Limb (tissue), 2 donors: ENCODE data around the gene MIER3.
"Not testable (repeated sequence)": the region's sequence is repeated elsewhere in the genome, so short reads cannot be mapped to it uniquely, and the experiment has no call there.

Source experiments
- DNase-seq, 2 donors: peaks; one replicate each; pipeline ENCODE4 v3.0.0-alpha.2; 2016; ENCODE audit errors: extremely low spot score in 2 of 2

The MIER3 gene

GRCh38 chr5:56951946-56952691 lies at the start of gene MIER3:
MIER3 (minus strand) TSS chr5:56952123; CDS start chr5:56952102, 21 bp downstream.
- peak; percentile 72 to 89 for DNase-seq

- DNase-seq = no peak
Observed at GRCh38 chr5:56995596-56995995, 43.7 kb upstream of the MIER3 start.

DNA sequence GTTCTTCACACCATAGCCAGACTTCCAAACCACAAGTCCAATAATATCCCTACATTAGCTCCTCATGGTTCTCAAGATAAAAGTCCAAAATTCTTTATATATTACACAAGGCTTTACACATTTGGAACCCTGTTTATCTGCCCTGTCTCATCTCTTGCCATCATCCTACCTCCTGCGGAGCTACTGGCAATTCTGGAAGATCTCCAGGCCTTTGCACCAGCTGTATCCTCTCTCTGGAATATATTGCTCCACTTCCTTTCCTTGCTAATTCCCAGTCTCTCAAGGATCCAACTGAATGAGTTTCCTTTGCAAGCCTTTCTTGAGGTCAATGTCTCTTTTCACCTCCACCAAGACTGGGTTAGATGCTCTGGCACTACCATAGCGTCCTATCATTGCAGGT lies 41.3 kb upstream of the MIER3 start:
- no peak for DNase-seq

- no peak for DNase-seq
Observed at GRCh38 chr5:56989676-56990075, 37.8 kb upstream of the MIER3 start.

GRCh38 chr5:56988490-56988889 lies 36.6 kb upstream of the MIER3 start:
- no peak for DNase-seq

- DNase-seq = no peak
Observed at GRCh38 chr5:56987171-56987570, 35.2 kb upstream of the MIER3 start.

DNA sequence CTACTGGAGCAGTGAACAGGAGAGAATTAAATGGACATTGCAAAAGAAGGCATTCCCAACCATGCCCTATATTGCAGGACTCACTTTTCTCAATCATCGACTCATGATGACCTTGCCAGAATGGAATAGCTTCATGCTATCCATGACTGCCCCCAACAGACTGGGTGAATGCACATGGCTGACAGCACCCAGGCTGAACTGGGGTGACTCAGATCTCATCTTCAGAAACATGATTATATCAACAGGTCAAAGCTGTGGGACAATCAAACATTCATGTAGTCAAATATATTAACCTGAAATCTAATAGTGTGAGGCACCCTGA lies 34.7 kb upstream of the MIER3 start:
- no peak for DNase-seq

GRCh38 chr5:56985936-56986625 lies 34.2 kb upstream of the MIER3 start:
- DNase-seq = no peak

GRCh38 chr5:56984445-56984844 lies 32.5 kb upstream of the MIER3 start:
- no peak for DNase-seq

DNA sequence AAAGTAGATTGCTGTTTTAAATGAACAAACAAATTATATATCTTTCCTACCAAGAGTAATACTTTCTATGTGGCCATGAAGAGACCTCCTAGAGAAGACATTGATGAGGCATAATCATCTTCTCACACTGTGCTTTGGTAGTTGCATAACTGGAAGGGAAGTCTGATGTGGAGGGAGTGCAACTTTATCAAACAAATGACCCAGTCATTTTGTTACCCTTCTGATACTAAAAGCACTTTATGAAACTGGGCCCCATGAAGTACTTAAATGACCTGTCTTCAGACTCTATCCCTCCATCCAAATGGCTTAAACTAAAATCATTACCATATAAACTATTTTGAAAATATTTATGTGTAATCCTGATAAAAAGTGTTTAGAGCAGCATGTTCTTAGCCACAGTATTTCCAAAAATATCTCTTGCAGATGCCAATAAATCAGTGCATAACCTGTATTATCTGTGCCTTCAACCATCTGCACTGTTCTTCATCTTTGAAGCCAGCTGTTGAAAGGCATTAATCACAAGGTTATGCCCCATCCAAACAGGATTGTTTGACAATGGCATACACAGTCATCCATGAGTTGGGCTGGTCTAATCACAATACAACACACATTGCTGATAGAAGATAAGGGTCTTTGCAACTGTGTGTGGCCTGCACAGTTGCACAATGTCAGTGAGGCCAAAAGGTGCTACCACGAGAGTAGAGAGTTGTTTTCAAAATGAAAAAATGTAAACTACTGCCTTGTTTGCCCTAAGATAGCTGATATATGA lies 31.9 kb upstream of the MIER3 start:
- DNase-seq = no peak

DNA sequence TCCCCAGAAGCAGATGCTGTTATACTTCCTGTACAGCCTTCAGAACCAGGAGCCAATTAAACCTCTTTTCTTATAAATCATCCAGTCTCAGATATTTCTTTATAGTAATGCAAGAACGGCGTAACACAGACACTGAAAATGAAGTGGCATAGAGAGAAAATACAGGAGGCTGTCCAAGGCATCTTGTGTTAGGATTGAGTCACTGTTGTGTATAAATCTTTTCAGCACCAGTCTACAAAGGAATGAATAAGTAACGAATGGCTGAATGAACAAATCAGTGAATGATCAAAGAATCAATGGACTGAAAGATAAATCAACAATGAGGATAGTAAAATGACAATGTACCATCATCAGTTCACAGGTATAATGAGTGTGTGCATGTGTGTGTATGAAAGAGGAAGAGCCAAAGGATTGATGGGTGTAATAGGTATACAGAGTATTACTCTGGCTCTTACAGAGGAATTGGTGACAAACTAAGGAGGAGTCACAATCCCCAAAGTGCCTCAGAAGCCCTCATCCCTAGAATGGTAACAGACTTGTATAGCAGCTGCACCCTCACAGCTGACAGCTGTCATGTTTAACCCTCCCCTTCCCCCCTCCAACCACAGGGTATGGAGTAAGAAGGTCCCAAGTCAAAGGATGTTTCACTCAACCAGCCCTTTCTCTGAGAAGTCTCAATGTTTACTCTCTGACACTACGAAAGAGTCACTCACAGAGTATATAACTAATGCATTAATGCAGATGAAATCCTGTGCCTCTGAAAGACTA lies 29.8 kb upstream of the MIER3 start:
- no peak for DNase-seq

DNA sequence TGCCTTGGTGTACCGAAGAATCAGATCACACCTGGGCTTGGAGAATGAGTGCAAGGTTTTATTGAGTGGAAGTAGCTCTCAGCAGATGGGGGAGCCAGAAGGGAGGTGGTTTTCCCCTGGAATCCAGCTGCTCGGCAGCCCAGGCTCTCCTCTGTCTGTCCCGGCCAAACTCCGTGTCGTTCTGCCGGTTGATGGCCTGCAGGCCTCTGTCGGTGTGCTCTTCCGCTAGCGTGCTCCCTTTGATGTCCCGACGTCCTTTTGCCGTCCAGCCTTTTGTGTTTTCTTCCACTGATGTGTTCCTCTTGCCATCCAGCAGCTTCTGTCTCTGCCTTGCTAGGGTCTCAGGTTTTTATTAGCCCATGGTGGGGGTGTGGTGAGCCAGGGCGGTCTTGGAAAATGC lies 28.0 kb upstream of the MIER3 start:
- DNase-seq = no peak

DNA sequence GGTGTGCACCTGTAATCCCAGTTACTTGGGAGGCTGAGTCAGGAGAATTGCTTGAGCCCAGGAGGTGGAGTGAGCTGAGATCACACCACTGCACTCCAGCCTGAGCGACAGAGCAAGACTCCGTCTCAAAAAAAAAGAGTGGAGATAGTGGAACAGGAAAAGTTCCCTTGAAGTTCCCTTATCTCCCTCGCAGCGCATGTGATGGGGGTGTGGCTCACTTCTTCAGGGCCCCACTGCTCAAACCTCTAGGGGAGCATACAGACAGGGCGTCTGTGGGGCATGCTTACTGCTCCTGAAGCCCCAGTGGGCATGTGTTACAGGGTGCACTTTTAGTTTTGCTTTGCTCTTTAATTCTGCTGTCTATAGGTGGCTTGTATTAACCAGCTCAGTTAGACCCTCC lies 27.6 kb upstream of the MIER3 start:
- DNase-seq = not testable (repeated sequence)

DNA sequence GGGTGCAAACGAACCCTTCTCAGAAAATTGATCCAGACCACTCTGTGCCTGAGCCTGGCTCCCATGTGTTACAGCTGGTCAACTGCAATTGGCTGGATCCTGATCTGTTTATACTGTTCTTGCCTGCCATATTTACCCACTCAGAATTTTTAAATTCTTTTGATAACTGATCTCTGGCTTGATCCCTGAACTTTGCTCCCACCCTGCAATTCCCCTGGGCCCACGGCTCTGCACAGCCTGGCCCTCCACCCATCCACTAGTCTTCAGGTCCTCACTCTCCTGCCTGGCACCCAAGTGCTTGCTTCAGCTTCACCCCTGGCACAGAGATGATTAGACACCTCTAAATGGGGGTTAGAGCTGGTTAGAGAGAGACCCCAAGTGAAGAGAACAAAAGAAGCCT lies 25.9 kb upstream of the MIER3 start:
- DNase-seq = no peak

DNA sequence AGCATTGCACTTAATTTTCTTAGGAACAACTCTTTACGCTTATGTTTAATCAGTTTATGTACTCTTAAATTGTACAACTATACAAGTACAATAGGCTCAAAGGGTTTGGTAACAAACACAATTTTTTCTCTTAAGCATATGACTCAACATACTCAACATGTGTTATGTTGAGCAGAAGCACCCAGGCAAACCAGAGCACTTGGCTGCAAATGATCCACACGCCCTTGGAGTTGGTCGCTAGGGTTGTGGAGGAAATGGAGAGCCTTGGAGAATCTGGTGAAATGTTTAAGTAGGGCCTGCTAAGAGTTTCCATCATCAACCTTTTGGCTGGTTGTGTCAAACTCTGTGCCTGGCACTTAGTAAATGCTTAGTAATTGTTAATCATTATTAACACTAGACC lies 25.1 kb upstream of the MIER3 start:
- no peak for DNase-seq

GRCh38 chr5:56974241-56974640 lies 22.3 kb upstream of the MIER3 start:
- no peak for DNase-seq

DNA sequence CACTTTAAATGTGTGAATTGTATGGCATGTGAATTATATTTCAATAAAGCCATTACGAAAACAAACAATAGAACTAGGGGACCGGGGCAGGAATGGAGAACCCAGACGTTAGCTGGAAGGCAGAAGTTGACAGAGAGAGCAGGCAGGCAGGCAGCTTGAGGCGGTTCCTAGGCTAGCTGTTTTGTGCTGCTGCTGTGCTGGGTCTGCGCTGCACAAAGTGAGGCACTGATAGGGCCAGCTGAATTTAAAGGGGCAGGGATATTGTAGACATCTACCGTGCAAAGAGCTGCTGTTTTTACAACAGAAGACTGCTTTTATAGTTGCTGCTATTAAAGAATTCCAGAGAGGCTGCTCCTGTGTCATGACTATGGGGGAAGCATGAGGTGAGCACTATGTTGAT lies 21.6 kb upstream of the MIER3 start:
- no peak for DNase-seq

DNA sequence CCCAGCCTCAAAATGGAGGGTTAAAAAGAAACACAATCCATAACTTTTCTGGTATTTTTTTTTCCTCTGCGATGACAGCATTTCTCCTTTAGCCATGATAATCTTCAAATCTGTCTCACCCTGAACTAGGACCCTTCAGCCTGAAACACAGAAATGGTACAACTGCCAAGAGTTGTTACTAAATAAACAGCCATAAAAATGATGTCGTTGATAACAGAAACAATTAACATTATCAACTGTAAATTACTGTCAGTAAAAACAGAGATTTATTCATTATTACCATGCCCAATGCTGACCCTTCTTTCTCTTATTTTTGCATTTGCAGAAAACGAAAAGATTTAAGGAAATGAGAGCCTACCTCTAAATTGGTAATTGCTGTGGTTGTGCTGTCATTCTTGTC lies 19.4 kb upstream of the MIER3 start:
- DNase-seq = no peak

- no peak for DNase-seq
Observed at GRCh38 chr5:56964173-56964572, 12.2 kb upstream of the MIER3 start.

DNA sequence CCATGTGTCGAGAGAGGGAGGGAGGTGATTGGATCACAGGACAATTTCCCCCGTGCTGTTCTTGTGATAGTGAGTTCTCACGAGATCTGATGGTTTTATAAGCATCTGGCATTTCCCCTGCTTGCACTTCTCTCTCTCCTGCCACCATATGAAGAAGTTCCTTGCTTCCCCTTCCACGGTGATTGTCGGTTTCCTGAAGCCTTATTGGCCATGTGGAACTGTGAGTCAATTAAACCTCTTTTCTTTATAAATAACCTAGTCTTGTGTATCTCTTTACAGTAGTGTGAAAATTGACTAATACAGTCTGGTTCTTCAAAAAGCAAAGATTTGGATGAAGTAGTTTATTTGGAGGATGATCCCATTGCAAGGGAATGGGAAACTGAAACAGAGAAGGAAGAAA lies 11.3 kb upstream of the MIER3 start:
- no peak for DNase-seq

GRCh38 chr5:56962286-56962685 lies 10.4 kb upstream of the MIER3 start:
- no peak for DNase-seq

DNA sequence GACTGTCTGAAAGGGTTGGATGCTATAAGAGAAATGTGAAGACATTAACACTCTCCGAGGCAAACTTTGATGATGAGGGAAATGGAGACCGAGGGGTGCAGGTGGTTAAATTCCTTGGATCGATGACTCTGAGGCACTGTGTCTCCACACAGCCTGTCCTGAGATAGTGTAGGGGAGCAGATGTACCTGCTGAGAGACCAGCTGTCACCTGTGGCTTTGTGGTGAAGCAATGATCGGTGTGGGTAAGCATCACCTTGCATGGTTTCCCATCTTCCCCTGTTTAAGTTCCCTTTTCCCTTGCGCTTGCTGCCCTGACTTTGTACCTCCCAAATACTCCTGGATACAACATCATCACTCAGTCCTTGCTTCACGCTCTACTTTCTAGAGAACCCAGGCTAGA lies 9.8 kb upstream of the MIER3 start:
- no peak for DNase-seq
